NB4 (cell line): ENCODE measurements around the gene SARS1.

Experiments
- DNase-seq: peaks from one replicate; pipeline ENCODE4 v3.0.0; 2010; ENCODE audit warnings: low read depth
- H3K4me3 ChIP-seq: one replicate; pipeline ENCODE4 v1.5.1; 2011; ENCODE audit warnings: mild to moderate bottlenecking, low read depth, low read length, moderate library complexity
- MYC ChIP-seq: IDR thresholded peaks from 2 replicates; pipeline ENCODE4 v1.6.1; 2011; ENCODE audit warnings: low read depth, low read length
- POLR2A ChIP-seq: IDR thresholded peaks from 2 replicates; pipeline ENCODE4 v1.6.1; 2011; ENCODE audit warnings: mild to moderate bottlenecking; ENCODE audit not compliant: insufficient read length; ENCODE audit errors: extremely low read depth
- TF ChIP-seq, protein P1 (sequence below): IDR thresholded peaks from one replicate; pipeline ENCODE4 v1.5.1; 2012; ENCODE audit warnings: low read depth, low read length
- TF ChIP-seq, protein P2 (sequence below): IDR thresholded peaks from 2 replicates; pipeline ENCODE4 v1.6.1; 2011; ENCODE audit warnings: low read depth, low read length

Gene SARS1

DNA sequence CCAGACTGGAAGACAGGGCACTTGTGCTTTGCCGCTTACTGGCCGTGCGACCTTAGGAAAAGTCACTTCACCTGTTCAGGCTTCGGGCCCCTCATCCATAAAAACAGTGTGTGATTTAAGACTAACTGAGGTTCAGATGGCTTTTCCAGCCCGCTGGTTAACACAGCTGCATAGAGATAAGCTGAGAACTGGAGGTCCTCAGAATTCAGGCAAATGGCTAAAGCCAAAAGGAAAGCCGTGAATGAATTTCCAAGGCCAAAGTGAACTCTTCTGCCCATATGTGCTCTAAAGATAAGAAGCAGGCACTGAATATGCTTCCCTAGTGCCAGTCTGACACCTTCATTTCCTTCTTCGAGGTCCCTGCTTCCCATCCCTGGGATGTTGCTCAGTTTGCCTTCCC lies 23.5 kb upstream of the SARS1 start:
- no peak overlapping the region for H3K4me3 ChIP-seq
- no peak for TF ChIP-seq POLR2A
- TF ChIP-seq, protein P1, sequence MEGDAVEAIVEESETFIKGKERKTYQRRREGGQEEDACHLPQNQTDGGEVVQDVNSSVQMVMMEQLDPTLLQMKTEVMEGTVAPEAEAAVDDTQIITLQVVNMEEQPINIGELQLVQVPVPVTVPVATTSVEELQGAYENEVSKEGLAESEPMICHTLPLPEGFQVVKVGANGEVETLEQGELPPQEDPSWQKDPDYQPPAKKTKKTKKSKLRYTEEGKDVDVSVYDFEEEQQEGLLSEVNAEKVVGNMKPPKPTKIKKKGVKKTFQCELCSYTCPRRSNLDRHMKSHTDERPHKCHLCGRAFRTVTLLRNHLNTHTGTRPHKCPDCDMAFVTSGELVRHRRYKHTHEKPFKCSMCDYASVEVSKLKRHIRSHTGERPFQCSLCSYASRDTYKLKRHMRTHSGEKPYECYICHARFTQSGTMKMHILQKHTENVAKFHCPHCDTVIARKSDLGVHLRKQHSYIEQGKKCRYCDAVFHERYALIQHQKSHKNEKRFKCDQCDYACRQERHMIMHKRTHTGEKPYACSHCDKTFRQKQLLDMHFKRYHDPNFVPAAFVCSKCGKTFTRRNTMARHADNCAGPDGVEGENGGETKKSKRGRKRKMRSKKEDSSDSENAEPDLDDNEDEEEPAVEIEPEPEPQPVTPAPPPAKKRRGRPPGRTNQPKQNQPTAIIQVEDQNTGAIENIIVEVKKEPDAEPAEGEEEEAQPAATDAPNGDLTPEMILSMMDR = no peak
- TF ChIP-seq MYC = no peak
- TF ChIP-seq, protein P2, sequence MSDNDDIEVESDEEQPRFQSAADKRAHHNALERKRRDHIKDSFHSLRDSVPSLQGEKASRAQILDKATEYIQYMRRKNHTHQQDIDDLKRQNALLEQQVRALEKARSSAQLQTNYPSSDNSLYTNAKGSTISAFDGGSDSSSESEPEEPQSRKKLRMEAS = no peak
- DNase-seq = no peak

DNA sequence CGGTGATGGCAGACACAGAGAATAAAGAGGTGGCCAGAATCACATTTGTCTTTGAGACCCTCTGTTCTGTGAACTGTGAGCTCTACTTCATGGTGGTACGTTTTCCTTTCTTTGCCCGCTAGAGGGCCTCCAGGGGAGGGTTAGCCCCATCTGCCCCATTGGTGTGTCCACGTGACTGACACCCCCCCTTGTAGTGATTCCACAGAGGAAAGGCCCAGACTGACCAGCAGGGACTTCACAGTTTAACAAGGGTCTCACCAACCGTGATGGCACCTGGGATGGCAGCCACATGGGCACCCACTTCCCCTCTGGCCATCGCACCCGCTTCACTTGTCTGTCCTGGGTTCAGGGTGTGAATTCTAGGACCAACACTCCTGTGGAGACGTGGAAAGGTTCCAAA lies 22.3 kb upstream of the SARS1 start:
- DNase-seq = peak; percentile 22
- H3K4me3 ChIP-seq = no peak overlapping the region
- no peak for TF ChIP-seq POLR2A
- TF ChIP-seq, protein P1 = peak; percentile 41

DNA sequence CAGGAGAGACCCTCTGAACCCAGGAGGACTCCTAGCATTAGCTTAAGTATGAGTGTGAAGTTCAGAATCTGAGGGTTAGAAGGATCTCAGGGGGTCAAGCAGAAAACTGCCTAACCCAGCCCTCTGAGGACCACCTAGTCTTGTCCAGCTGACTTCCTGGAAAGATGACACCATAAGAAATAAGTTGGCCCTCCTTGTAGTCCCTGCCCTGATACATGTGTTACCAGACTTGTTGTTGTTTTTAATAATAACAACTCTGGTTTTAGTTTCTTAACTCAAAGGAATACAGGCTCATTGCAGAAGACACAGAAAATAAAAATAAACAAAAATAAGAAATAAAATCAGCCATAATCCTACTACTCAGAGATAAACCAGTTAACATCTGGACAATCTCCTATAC lies 21.8 kb upstream of the SARS1 start:
- TF ChIP-seq, protein P2 = no peak
- TF ChIP-seq POLR2A (no peak), MYC (no peak)
- TF ChIP-seq, protein P1 = no peak
- no peak overlapping the region for H3K4me3 ChIP-seq

DNA sequence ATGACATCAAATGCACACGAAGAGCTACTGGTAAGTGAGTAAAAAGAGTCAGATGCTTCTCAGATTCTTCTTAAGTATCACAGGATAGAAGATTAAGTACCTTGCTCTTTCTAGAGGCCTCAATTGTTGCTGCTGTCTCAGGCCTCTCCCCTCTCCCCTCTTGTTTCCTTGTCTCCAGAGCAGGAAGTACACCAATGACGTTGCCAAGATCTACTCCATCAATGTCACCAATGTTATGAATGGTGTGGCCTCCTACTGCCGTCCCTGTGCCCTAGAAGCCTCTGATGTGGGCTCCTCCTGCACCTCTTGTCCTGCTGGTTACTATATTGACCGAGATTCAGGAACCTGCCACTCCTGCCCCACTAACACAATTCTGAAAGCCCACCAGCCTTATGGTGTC lies 21.3 kb upstream of the SARS1 start:
- no peak for TF ChIP-seq MYC
- no peak for TF ChIP-seq POLR2A
- TF ChIP-seq, protein P2 = no peak
- TF ChIP-seq, protein P1 = no peak
- no peak for DNase-seq
- no peak overlapping the region for H3K4me3 ChIP-seq

More for the DNA sequence above, 21.8 kb upstream of the SARS1 start:
- DNase-seq = no peak

DNA sequence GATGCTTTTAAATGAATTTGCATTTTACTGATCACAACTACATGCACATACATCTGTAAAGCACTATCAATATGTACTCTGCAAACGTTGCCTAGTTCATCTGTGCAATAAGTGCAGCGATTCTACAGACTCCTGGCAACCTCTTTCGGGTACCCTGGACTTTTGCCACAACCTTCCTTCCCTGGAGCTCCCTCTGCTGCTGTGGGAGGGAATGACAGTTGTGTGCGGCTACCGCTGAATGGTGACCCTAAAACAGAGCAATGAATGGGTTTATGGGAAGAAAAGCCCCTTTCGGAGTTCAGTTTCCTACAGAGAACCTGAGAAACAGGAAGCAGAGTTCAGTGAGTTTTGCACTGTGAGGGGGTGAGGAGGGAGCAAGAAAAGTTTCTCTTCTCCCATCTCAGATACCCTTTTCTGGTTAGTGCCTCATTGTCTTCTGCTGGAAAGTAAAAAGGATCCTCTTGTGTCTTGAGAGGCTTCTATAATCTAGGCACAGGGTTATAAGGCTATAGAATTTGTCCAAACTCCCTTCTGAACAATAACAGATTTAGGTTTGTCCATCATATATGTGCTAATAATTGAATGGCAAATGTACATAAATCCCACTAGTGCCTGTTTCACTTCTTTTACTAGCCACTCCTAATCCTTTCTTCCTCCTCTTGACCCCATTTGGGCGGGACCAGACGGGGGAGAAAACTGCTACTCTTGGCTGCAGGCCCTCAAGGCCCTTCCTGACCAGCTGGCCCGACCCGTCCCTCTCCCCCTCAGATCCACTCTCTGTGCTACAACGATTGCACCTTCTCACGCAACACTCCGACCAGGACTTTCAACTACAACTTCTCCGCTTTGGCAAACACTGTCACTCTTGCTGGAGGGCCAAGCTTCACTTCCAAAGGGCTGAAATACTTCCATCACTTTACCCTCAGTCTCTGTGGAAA lies 19.8 kb upstream of the SARS1 start:
- no peak overlapping the region for H3K4me3 ChIP-seq
- TF ChIP-seq, protein P1 = peak; percentile 92
- TF ChIP-seq POLR2A = no peak
- peak; percentile 62 for DNase-seq
